Gastrocnemius medialis (tissue), 4 donors: ENCODE data around the gene SMAD9.

Experiments
- CTCF ChIP-seq, 5 experiments: fragments of 450-650 bp in 3 of 5; fragments of 200-600 bp in 2 of 5; sonication (generic) in 2 of 5; IDR thresholded peaks in 4 of 5; conservative IDR thresholded peaks in 1 of 5; 1 replicate in 4 of 5; 2 replicates in 1 of 5; pipeline ENCODE4 v1.5.1; 2016 to 2019; ENCODE audit warnings: antibody characterized with exemption in 5 of 5, mild to moderate bottlenecking in 3 of 5, moderate library complexity in 3 of 5
- POLR2A ChIP-seq, 2 donors: fragments of 450-650 bp; IDR thresholded peaks; one replicate each; pipeline ENCODE4 v1.6.1; 2017; ENCODE audit warnings: antibody characterized with exemption in 2 of 2, mild to moderate bottlenecking in 2 of 2, moderate library complexity in 2 of 2

GRCh38 chr13:36862722-36863121 lies 57.3 kb downstream of the SMAD9 start:
- TF ChIP-seq CTCF (IDR thresholded peaks at IDR 0.05 in 4 of 5, conservative IDR thresholded peaks at IDR 0.05 in 1 of 5): no peak
- no peak for TF ChIP-seq POLR2A (IDR thresholded peaks at IDR 0.05)
